ENCODE data around the gene CACNA1I. TPM values are rescaled to one million over a fixed set of nuclear protein-coding genes. Genes with fewer than 3 reads are reported as not detected.

CACNA1I gene
- total and polyA plus RNA-seq, 2 experiments from 2014 or later: 0.17 to 0.21 TPM

DNA sequence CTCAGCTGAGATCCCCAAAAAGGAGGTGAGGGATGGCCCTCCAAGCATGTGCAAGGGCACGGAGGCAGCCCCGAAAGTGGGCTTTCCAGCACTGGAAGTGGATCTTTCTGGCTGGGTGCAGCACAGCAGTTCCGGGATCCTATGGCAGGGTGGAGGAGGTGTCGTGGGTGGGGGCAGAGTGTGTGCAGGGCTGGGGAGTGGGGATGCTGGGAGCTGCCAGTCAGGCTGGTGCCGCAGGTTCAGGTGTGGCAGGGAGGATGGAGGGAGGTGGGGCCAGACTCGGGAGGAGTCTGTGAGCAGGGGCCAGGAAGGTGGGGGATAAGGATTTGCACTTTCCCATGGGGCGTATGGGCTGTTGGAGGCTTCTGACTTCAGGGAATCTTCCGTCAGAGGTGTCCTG lies 60.2 kb downstream of the CACNA1I start:
- Histone ChIP-seq H3K4me3 (no peak overlapping the region), H3K4me1 (ENCODE audit: insufficient read depth) (no peaks in the 10 kb centered on the region), H3K27ac (no peak overlapping the region), H3K36me3 (replicated peaks; ENCODE audit: insufficient read depth, low read depth) (no peaks in the 10 kb centered on the region), H3K9me3 (ENCODE audit: low read depth) (no peaks in the 10 kb centered on the region), H3K79me2 (no peaks in the 10 kb centered on the region), H4K20me1 (ENCODE audit: insufficient read depth, poor library complexity, severe bottlenecking) (no peaks in the 10 kb centered on the region), H3K4me2 (no peak overlapping the region), H3K27me3 (no peaks in the 10 kb centered on the region), H3K9me2 (replicated peaks; ENCODE audit: insufficient read depth) (no peaks in the 10 kb centered on the region), H2AFZ (no peak overlapping the region)
- WGBS (ENCODE audit: low lambda C conversion rate, missing lambda C conversion rate): 83% methylated on average over 7 of the region's 8 CpGs
- TF ChIP-seq, protein P1, sequence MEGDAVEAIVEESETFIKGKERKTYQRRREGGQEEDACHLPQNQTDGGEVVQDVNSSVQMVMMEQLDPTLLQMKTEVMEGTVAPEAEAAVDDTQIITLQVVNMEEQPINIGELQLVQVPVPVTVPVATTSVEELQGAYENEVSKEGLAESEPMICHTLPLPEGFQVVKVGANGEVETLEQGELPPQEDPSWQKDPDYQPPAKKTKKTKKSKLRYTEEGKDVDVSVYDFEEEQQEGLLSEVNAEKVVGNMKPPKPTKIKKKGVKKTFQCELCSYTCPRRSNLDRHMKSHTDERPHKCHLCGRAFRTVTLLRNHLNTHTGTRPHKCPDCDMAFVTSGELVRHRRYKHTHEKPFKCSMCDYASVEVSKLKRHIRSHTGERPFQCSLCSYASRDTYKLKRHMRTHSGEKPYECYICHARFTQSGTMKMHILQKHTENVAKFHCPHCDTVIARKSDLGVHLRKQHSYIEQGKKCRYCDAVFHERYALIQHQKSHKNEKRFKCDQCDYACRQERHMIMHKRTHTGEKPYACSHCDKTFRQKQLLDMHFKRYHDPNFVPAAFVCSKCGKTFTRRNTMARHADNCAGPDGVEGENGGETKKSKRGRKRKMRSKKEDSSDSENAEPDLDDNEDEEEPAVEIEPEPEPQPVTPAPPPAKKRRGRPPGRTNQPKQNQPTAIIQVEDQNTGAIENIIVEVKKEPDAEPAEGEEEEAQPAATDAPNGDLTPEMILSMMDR (IDR thresholded peaks at IDR 0.05; ENCODE audit: poor library complexity): no peak
- no peak for TF ChIP-seq EZH2phosphoT487 (IDR thresholded peaks at IDR 0.05; ENCODE audit: low read depth, severe bottlenecking, unreplicated experiment)
- no peak for DNase-seq (ENCODE audit: low spot score)

DNA sequence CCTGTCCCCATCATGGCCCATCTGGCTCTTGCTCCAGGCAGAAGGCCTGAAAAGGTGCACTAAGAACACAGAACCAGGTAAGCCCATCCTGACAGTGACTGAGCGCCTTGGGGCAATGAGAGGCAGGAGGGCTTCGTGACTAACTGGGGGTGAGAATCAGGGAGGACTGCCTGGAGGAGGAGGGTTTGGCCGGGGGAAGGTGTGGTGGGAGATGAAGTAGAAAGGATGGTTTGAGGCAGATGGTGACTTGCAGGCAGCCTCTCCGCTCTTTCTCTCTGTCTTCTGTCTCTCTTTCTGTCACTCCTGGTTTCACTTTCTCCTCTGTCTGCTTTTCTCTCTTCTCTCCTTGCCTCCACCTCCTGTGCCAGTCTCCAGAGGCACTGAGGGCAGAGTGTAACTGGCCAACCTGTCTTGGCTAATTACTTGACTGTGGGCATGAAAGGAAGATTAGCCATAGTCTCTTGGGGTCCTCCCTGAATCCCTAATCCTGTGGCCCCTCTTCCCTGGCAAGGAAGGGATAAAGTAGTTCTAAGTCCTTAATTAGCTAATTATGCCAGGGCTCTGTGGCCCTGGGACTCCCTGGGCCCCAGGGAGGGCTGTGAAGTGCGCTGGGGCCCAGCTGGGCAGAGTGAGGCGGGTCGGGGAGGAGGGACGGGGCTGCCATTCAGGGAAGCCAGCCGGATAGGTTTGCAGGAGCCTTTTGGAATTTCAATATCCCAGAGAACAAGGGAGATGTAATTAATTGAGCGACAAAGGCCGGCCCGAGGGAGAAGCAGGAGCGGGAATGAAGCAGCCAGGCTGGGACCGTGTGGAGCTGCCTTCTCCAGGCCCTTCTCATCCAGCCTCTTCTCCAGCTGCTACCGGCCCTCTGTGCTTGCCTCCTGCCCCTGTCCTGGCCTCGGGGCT lies 61.1 kb downstream of the CACNA1I start:
- H3K27ac ChIP-seq: no peak overlapping the region
- H4K20me1 ChIP-seq (ENCODE audit: insufficient read depth, poor library complexity, severe bottlenecking): no peaks in the 10 kb centered on the region
- no peak for TF ChIP-seq EZH2phosphoT487 (IDR thresholded peaks at IDR 0.05; ENCODE audit: low read depth, severe bottlenecking, unreplicated experiment)
- TF ChIP-seq, protein P1 (IDR thresholded peaks at IDR 0.05; ENCODE audit: poor library complexity): no peak
- no peak for TF ChIP-seq EZH2 (IDR thresholded peaks at IDR 0.05; ENCODE audit: borderline replicate concordance)
- no peak overlapping the region for H3K4me3 ChIP-seq
- no peaks in the 10 kb centered on the region for H3K9me3 ChIP-seq (ENCODE audit: low read depth)
- H3K9me2 ChIP-seq (replicated peaks; ENCODE audit: insufficient read depth): no peaks in the 10 kb centered on the region
- no peak for DNase-seq (ENCODE audit: low spot score)
- no peaks in the 10 kb centered on the region for H3K79me2 ChIP-seq
- no peaks in the 10 kb centered on the region for H3K4me1 ChIP-seq (ENCODE audit: insufficient read depth)
- 81% methylated on average over 15 of the region's 16 CpGs for WGBS (ENCODE audit: low lambda C conversion rate, missing lambda C conversion rate)
- no peaks in the 10 kb centered on the region for H3K27me3 ChIP-seq
- H3K4me2 ChIP-seq: no peak overlapping the region
- no peak overlapping the region for H2AFZ ChIP-seq
- no peaks in the 10 kb centered on the region for H3K36me3 ChIP-seq (replicated peaks; ENCODE audit: insufficient read depth, low read depth)

DNA sequence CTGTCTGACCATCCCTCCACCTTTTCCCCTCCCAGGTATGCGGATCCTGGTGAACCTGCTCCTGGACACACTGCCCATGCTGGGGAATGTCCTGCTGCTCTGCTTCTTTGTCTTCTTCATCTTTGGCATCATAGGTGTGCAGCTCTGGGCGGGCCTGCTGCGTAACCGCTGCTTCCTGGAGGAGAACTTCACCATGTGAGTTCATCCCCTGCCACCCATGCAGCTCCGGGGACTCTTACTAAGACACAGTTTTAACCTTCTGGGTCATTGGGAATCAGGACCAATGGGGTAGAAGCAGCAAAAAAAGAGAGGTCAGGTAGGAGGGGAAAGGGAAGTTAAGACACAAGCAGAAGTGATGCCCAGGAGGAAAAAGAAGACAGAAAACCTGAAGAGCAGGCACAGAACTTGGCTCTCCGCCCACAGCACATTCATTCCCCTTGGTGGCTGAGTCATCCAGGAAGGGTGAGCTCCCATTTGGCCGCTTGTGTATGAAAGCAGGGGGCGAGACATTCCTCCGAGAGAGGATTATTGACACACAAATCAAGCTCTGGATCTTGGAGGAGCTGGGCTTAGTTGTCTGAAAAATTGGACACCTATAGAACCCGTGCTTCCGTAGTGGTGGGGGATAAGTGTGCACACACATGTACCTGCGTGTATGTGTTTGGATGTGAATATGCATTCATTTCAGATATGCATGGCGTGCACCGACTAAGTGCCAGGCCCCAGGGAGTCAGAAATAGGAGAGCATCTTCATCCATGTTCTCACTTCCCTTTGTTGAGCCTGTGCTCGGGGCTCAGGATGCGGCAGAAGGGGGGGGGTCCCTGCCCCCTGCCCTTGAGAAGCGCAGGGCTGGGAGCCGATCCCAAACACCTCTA lies 64.2 kb downstream of the CACNA1I start:
- Histone ChIP-seq H4K20me1 (ENCODE audit: insufficient read depth, poor library complexity, severe bottlenecking) (no peaks in the 10 kb centered on the region), H3K9me2 (replicated peaks; ENCODE audit: insufficient read depth) (no peaks in the 10 kb centered on the region), H3K4me1 (ENCODE audit: insufficient read depth) (no peaks in the 10 kb centered on the region), H3K4me3 (no peak overlapping the region), H2AFZ (no peak overlapping the region), H3K9me3 (ENCODE audit: low read depth) (no peaks in the 10 kb centered on the region), H3K27ac (no peak overlapping the region), H3K4me2 (no peak overlapping the region), H3K79me2 (no peaks in the 10 kb centered on the region), H3K27me3 (no peaks in the 10 kb centered on the region), H3K36me3 (replicated peaks; ENCODE audit: insufficient read depth, low read depth) (no peaks in the 10 kb centered on the region)
- peak; percentile 72 for DNase-seq (ENCODE audit: low spot score)
- TF ChIP-seq, protein P1 (IDR thresholded peaks at IDR 0.05; ENCODE audit: poor library complexity): no peak
- TF ChIP-seq EZH2 (IDR thresholded peaks at IDR 0.05; ENCODE audit: borderline replicate concordance) (no peak), EZH2phosphoT487 (IDR thresholded peaks at IDR 0.05; ENCODE audit: low read depth, severe bottlenecking, unreplicated experiment) (no peak)
- WGBS (ENCODE audit: low lambda C conversion rate, missing lambda C conversion rate): 76% methylated on average over 18 of the region's 18 CpGs
